Activated CD8-positive, alpha-beta memory T cell treated with anti-CD3 and anti-CD28 coated beads, Interleukin-2, amount 50 U/mL, for 48 hours (primary cell): ENCODE data around the gene SLC6A4.
"Not testable (repeated sequence)": the region's sequence is repeated elsewhere in the genome, so short reads cannot be mapped to it uniquely, and the experiment has no call there.

ENCODE experiments used
- DNase-seq: peaks from one replicate; pipeline ENCODE4 v3.0.0-alpha.2; 2020

Gene SLC6A4

GRCh38 chr17:30170415-30170987 lies 65.0 kb downstream of the SLC6A4 start:
- DNase-seq: no peak

- DNase-seq: no peak
Measured at GRCh38 chr17:30165960-30166359, 69.5 kb downstream of the SLC6A4 start.

GRCh38 chr17:30165147-30165546 lies 70.3 kb downstream of the SLC6A4 start:
- no peak for DNase-seq

DNA sequence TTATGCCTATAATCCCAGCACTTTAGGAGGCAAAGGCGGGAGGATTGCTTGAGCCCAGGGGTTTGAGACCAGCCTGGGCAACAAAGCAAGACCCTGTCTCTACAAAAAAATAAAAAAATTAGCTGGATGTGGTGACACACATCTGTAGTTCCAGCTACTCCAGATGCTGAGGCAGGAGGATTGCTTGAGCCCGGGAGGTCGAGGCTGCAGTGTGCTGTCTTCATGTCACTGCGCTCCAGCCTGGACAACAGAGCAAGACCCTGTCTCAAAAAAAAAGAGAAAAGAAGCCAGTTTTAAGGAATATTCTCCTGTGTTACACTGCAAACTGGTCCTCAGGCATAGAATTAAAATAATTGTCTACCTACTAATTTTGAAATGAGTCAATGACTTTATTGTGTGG lies 71.0 kb downstream of the SLC6A4 start:
- DNase-seq: no peak

DNA sequence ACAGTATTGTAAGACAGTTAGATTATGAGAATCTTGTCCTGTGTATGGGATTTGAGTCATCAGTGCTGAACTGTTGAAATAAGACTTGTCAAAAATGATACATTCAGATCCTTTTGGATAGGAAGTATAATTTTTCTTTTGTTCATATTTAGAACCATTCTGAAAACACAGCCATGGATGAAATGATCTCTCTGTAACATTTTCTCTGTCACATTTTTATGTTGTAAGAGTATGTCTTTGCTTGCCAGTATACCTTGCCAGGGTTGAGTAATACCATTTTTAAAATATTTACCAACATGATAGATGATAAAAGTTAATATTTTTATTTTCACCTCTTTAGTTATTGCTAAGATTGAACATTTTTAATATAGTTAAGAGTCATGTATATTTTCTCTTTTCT lies 73.9 kb downstream of the SLC6A4 start:
- DNase-seq: no peak

DNA sequence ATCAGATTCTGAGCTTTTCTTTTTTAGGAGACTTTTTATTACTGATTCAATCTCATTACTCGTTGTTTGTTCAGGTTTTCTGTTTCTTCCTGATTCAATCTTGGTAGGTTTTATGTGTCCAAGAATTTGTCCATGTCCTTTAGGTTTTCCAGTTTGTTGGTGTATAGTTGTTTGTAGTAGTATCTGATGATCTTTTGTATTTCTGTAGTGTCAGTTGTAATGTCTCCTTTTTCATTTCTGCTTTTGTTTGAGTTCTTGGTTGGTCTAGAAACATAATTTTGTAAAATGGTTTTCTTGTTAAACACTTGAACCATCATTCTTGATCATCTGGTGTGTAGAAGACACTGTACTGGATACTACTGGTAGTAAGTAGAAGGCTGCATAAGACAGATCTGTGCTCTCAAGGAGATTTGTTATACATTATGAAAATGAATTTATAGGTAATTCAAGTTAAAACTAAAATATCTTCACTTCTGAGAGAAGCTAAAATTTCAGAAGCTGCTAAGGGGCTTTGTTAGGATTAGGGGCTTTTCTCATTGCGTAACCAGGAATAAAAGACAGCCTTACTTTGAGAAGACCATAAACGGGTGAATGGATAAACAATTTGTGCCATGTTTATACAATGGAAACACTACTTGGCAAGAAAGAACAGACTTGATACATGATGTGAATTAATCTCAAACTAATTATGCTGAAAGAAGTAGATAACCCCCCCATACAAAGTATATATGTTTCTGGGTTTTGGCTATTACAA lies 74.9 kb downstream of the SLC6A4 start:
- DNase-seq: no peak

- DNase-seq: no peak
Measured at GRCh38 chr17:30158896-30159625, 76.4 kb downstream of the SLC6A4 start.

GRCh38 chr17:30155389-30155788 lies 80.1 kb downstream of the SLC6A4 start:
- no peak for DNase-seq

DNA sequence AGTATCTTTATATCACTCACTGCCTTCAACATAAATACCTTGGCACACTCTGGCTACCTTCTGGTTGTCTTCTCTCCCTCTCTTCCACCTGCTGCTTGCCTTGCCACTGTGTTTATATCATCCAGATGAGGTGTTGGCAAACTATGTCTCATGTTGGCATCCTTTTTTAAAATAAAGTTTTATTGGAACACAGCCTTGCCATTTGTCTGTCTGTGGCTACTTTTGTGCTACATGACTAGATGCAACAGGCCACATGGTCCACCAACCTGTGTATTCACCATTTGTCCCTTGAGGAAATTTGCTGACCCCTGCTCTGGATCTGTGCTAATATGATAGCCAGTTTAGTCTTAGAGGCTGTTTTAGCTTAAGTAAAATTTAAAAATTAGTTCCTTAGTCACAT lies 82.0 kb downstream of the SLC6A4 start:
- no peak for DNase-seq

- DNase-seq: no peak
Measured at GRCh38 chr17:30151471-30151870, 84.0 kb downstream of the SLC6A4 start.

- no peak for DNase-seq
Measured at GRCh38 chr17:30148376-30148775, 87.1 kb downstream of the SLC6A4 start.

DNA sequence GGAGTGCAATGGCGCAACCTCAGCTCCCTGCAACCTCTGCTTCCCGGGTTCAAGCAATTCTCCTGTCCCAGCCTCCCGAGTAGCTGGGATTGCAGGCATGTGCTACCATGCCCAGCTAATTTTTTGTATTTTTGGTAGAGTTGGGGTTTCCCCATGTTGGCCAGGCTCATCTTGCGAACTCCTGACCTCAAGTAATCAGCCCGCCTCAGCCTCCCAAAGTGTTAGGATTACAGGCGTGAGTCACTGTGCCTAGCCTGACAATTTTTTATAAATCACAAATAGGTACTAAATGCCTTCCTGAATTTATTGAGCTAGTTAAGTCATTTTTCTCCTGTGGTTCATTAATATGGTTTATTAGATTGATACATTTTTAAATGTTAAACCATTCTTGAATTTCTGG lies 87.6 kb downstream of the SLC6A4 start:
- DNase-seq: not testable (repeated sequence)
